ENCODE data around the gene PCBP3. TPM values are rescaled to one million over a fixed set of nuclear protein-coding genes. Genes with fewer than 3 reads are reported as not detected.
"Not testable (repeated sequence)": the region's sequence is repeated elsewhere in the genome, so short reads cannot be mapped to it uniquely, and the experiment has no call there.

Gene PCBP3
- total RNA-seq, 1 donor from 2014 or later, result not detected

DNA sequence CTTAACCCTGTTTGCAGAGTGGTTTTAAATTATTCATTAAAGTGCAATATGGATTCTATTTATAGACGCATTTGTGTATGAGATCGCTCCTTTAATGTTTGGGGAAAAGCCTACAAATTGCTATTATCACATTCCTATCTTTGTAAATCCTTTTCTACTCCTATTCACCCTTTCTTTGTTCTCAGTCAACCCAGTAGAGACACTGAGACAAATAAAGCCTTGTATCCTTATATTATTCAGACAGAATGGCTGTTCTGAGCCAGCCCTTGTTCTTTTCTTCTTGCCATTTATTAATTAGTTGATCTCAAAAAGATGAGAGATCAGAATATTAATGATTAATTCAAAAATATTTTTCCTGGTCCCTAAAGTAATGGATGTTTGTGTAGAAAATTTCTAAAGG, 8.4 kb downstream of the PCBP3 start:
- TF ChIP-seq CTCF (IDR thresholded peaks at IDR 0.05), result no peak
- Mint-ChIP-seq H3K36me3 (ENCODE audit: low read depth) (no peaks in the 10 kb centered on the region), H3K4me3 (no peak overlapping the region), H3K27ac (no peak overlapping the region), H3K4me1 (no peaks in the 10 kb centered on the region), H3K9me3 (peaks cover 3% of the 10 kb centered on the region), H3K27me3 (peaks cover 20% of the 10 kb centered on the region)
- CTCF ChIA-PET, result interaction anchor here (0.6 kb wide), 1 partner anchor 858 kb away, joined by 3 read pairs; no protein-coding TSS in a partner anchor
- intact Hi-C loops (cut with micrococcal nuclease), result no loop called here
- POLR2A ChIA-PET, result no interaction called here
- no peak for ATAC-seq (ENCODE audit: low read depth)
- no peak for DNase-seq

DNA sequence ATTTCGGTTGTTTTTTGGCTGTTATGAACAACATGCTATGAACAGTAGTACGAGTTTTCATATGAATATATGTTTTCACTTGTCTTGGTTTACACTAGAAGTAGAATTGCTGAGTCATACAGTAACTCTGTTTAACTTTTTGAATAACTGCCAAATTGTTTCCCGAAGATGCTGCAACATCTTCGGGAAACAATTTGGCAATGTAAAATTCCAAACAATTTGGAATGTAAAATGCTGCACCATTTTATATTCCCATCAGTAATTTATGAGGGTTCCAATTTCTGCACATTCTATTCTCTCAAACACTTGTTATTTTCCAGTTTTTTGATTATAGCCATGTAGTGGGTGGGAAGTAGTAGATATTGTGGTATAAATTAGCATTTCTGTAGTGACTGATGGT, 11.6 kb downstream of the PCBP3 start:
- Mint-ChIP-seq H3K27me3 (peaks cover 9% of the 10 kb centered on the region), H3K27ac (no peak overlapping the region), H3K36me3 (ENCODE audit: low read depth) (no peaks in the 10 kb centered on the region), H3K4me1 (no peaks in the 10 kb centered on the region), H3K4me3 (no peak overlapping the region), H3K9me3 (no peaks in the 10 kb centered on the region)
- ChIA-PET CTCF (no interaction called here), POLR2A (no interaction called here)
- ATAC-seq (ENCODE audit: low read depth) (no peak), DNase-seq (no peak)
- intact Hi-C loops (cut with micrococcal nuclease), result no loop called here
- no peak for TF ChIP-seq CTCF (IDR thresholded peaks at IDR 0.05)

DNA sequence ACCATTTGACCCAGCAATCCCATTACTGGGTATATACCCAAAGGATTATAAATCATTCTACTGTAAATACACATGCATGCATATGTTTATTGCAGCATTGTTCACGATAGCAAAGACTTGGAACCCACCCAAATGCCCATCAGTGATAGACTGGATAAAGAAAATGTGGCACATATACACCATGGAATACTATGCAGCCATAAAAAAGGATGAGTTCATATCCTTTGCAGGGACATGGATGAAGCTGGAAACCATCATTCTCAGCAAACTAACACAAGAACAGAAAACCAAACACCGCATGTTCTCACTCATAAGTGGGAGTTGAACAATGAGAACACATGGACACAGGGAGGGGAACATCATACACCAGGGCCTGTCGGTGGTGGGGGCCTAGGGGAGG, 12.6 kb downstream of the PCBP3 start:
- H3K9me3 Mint-ChIP-seq; ATAC-seq (ENCODE audit: low read depth); H3K36me3 Mint-ChIP-seq (ENCODE audit: low read depth); intact Hi-C loops (cut with micrococcal nuclease); H3K4me1 Mint-ChIP-seq; H3K27ac Mint-ChIP-seq; H3K27me3 Mint-ChIP-seq; POLR2A ChIA-PET; H3K4me3 Mint-ChIP-seq; DNase-seq: not testable (repeated sequence)
- CTCF ChIA-PET, result interaction anchor here (0.7 kb wide), 1 partner anchor 1637 kb away, joined by 3 read pairs; no protein-coding TSS in a partner anchor

DNA sequence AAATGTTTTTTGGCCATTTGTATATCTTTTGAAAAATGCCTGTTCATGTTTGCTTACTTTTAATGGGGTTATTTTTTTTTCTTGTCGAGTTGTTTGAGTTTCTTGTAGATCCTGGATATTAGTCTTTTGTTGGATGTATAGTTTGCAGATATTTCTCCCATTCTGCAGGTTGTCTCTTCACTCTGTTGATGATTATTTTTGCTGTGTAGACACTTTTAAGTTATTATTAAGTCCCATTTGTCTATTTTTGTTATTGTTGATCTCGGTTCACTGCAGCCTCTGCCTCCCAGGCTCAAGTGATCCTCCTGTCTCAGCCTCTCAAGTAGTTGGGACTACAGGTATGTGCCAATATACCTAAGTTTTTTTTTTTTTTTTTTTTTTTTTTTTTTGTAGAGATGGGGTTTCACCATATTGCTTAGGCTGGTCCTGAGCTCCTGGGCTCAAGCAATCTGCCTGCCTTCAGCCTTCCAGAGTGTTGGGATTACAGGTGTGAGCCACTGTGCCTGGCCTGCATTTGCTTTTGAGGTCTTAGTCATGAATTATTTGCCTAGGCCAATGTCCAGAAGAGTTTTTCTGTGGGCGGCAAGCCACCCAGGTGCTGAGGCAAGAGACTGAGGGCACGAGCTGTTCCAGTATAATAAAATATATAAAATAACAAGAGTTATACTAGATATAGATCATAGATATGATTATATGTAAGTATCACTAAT, 18.5 kb downstream of the PCBP3 start:
- ATAC-seq (ENCODE audit: low read depth); H3K36me3 Mint-ChIP-seq (ENCODE audit: low read depth); H3K4me3 Mint-ChIP-seq; H3K4me1 Mint-ChIP-seq; DNase-seq; POLR2A ChIA-PET; CTCF ChIA-PET; H3K27ac Mint-ChIP-seq; intact Hi-C loops (cut with micrococcal nuclease): not testable (repeated sequence)
- H3K9me3 Mint-ChIP-seq, result peaks cover 17% of the 10 kb centered on the region
- H3K27me3 Mint-ChIP-seq, result peaks cover 14% of the 10 kb centered on the region

DNA sequence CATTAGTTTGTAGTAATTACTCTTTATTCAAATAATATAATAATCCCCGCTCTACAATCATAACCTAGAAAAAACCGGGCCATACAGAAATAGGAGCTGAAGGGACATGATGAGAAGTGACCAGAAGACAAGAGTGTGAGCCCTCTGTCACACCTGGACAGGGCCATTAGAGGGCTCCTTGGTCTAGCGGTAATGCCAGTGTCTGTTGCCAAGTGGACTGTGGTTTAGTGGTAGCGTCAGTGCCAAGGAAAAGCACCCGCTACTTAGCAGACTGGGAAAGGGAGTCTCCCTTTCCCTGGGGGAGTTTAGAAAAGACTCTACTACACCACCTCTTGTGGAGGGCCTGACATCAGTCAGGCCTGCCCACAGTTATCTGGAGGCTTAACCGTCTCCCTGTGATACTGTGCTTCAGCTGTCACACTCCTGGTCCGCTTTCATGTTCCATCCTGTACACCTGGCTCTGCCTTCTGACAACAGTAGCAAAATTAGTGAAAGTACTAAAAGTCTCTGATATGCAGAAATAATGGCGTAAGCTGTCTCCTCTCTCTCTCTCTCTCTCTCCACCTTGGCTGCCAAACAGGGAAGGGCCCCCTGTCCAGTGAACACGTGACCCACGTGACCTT, 19.2 kb downstream of the PCBP3 start:
- ATAC-seq (ENCODE audit: low read depth); CTCF ChIA-PET; H3K27ac Mint-ChIP-seq; H3K4me1 Mint-ChIP-seq; H3K36me3 Mint-ChIP-seq (ENCODE audit: low read depth); intact Hi-C loops (cut with micrococcal nuclease); DNase-seq; POLR2A ChIA-PET; H3K4me3 Mint-ChIP-seq: not testable (repeated sequence)
- Mint-ChIP-seq H3K9me3 (peaks cover 20% of the 10 kb centered on the region), H3K27me3 (peaks cover 12% of the 10 kb centered on the region)

GRCh38 chr21:45669382-45669781, 25.9 kb downstream of the PCBP3 start:
- ChIA-PET POLR2A (no interaction called here), CTCF (no interaction called here)
- Mint-ChIP-seq H3K36me3 (ENCODE audit: low read depth) (no peaks in the 10 kb centered on the region), H3K27me3 (peaks cover 8% of the 10 kb centered on the region), H3K4me1 (no peaks in the 10 kb centered on the region), H3K9me3 (peaks cover 26% of the 10 kb centered on the region), H3K4me3 (no peak overlapping the region), H3K27ac (no peak overlapping the region)
- DNase-seq (no peak), ATAC-seq (ENCODE audit: low read depth) (no peak)
- intact Hi-C loops (cut with micrococcal nuclease), result no loop called here
- TF ChIP-seq CTCF (IDR thresholded peaks at IDR 0.05), result no peak
